ENCODE results near the gene ACHE.

DNA sequence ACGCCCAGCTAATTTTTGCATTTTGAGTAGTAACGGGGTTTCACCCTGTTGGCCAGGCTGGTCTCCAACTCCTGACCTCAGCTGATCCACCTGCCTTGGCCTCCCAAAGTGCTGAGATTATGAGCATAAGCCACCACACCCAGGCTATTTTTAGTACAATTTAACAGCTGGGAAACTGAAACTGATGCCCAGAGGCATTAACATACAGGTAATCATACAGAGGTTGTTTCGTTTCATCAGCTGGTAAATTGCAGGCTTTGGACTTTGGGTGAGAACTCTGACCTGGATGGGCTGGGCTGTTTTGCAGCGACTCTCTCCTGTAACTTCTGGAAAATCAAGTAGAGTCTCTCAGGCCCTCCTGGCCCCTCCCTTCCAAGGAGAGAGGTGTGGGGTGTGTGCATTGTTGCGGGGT is 6.2 kb upstream of the ACHE start:
- TF ChIP-seq, protein P1, sequence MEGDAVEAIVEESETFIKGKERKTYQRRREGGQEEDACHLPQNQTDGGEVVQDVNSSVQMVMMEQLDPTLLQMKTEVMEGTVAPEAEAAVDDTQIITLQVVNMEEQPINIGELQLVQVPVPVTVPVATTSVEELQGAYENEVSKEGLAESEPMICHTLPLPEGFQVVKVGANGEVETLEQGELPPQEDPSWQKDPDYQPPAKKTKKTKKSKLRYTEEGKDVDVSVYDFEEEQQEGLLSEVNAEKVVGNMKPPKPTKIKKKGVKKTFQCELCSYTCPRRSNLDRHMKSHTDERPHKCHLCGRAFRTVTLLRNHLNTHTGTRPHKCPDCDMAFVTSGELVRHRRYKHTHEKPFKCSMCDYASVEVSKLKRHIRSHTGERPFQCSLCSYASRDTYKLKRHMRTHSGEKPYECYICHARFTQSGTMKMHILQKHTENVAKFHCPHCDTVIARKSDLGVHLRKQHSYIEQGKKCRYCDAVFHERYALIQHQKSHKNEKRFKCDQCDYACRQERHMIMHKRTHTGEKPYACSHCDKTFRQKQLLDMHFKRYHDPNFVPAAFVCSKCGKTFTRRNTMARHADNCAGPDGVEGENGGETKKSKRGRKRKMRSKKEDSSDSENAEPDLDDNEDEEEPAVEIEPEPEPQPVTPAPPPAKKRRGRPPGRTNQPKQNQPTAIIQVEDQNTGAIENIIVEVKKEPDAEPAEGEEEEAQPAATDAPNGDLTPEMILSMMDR (IDR thresholded peaks at IDR 0.05): no peak
- TF ChIP-seq POLR2A (IDR thresholded peaks at IDR 0.05): no peak
